Measurements from ENCODE around the gene ENO4.

The ENO4 gene, protein sequence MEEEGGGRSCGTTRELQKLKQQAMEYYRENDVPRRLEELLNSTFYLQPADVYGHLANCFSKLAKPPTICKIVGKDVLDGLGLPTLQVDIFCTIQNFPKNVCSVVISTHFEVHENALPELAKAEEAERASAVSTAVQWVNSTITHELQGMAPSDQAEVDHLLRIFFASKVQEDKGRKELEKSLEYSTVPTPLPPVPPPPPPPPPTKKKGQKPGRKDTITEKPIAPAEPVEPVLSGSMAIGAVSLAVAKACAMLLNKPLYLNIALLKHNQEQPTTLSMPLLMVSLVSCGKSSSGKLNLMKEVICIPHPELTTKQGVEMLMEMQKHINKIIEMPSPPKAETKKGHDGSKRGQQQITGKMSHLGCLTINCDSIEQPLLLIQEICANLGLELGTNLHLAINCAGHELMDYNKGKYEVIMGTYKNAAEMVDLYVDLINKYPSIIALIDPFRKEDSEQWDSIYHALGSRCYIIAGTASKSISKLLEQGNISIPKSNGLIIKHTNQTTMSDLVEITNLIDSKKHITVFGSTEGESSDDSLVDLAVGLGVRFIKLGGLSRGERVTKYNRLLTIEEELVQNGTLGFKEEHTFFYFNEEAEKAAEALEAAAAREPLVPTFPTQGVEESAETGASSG

DNA sequence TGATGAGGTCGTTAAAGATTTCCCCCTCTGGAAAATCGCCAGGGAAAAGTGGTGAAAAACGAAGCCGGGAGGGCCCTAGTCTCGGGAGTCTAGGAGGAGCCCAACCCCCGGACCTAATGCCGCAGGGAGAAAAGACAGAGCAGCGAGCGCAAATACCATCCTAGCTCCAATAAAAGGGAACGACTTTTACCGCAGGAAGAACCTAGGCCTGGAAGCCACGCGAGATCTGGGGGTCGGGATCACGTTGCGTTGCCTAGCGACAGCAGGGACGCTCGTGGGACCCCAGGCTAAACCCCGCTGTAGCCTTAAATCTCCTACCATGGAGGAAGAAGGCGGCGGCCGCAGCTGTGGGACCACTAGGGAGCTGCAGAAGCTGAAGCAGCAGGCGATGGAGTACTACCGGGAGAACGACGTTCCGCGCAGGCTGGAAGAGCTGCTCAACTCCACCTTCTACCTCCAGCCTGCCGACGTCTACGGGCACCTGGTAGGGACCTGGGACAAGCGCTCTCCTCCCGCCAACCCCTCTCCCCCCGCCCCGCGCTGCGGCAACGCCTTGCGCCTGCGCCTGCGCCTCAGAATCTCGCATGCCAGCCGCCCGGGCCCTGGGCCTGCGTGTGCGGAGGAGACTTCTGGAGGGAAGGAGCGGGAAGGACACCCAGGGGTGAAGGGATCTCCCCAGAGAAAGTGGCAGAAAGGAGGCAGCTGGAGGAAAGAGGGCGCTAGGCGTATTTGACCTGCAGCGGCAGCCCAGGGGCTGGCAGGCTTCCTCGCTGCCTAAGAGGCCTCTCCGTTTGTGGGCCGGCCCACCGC lies at the start of gene ENO4:
Gene ENO4, plus strand, starts transcription at position 252 of the 810 bp plus-strand sequence. Its CDS starts 68 bp downstream, at position 320.
- peak; percentile 56 for DNase-seq

DNA sequence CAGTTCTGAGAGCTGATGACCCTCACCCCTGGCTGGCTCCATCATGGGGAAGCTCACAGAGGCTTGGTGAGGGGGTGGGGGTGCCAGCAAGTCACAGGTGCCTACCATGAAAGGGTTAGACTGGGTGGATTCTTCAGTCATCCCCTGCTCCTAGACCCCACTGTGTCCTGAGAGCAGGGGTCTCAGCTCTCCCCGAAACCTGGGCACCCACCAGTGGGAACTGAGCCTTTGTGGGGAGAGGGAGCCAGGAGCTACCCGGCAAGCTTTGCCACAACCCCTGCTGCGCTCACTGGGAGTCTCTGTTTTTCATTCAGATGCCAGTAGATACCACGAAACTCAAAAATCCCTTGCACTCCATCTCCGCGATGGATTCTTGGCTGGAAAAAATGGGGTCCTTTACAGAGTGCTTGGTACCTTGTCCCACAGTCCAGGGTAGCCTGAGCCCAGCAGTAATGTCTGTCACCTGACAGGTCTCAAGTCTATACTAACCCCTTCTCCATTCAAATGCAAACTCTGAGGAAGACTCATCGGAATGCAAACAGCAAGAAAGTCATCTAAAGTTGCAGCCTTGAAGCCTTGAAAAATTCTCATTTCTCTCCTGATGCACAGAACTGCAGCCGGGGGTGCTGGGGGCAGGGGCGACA lies 48.9 kb upstream of the ENO4 start:
- DNase-seq, result no peak

DNA sequence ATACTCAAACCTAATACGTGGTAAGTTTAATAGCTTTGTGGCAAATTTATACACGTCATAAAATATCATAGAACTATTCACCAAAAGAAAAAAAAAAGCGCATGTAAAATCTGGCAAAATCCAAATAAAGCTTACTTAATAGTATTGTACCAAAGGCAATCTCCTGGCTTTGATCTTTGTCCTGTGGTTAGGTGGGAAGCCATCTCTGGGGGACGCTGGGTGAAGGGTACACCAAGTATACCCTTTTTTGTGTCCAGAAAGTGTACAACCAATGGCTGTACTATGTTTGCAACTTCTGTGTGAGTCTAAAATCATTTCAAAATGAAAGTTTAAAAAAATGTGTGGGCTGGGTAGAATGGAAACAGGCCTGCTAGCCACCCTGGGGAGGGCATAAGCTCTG lies 47.6 kb upstream of the ENO4 start:
- no peak for DNase-seq

DNA sequence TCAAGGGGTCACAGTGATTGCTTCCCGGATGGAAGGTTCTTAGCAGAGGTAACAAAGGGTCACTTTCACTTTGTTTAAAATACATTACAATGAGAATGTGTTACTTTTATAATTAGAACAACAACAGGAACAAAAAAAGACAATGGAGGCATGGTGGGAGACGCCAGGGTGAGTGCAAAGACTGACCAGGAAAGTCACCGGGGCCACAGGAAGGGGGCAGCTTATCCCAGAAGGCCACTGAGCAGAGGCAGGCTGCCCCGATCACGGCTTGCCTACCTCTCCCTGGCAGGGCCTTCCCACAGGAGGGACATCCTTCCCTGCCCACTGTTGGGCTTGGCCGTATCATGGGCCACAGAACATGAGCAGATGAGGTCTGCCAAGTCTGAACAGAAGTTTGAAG lies 46.8 kb upstream of the ENO4 start:
- no peak for DNase-seq

DNA sequence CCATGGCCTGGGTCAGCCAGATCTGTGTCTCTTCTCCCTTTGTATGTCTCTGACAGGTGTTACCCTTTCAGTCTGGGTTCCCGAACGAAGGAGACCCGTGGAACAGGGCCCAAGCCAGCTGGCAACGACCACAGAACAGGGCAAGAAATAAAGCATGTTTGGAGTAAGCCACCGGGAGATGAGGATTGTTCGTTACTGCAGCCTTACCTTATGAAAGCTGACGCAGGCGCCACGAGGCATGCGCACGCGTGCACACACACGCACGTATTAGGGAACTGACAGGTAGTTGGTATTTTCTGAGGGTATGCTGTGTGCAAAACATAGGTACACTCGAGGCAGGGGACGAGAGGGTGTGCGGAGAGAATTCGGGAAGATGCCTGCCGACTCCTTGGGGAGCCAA lies 46.4 kb upstream of the ENO4 start:
- no peak for DNase-seq

DNA sequence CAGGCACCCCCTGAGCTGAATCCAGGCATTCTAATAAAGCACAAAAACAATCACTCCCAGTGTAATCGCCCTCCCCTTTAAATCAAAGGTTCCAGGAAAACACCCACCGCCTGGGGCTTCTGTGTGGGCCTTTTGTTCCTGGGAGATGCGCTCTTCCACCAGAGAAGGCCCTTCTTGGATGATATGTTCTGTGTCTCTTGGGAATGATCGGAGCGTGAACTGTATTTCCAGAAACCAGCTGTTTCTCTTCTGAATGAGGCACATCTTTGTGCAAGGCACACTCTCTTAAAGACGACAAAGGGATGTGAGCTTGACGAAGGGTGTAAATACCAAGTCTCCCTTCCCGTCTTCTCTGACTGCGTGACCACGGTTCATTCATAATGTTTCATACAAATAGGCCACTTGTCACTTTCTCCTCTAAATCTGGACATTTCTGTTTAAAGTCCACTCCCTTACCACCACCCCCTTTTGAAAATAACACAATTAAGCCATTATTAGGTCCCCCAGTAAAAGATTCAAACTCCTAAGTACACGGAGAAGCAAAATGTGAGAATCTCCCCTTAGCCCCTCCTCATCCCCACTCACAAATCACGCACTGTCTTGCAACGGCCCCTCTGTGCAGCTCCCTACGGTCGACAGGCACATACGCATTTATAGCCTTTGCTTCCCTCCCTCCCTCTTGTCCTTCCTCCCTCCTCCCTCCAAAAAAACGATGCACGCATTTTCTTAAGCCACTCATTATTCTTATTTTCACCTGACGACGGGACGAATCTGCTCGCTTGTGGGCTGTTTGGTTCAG lies 45.6 kb upstream of the ENO4 start:
- no peak for DNase-seq

DNA sequence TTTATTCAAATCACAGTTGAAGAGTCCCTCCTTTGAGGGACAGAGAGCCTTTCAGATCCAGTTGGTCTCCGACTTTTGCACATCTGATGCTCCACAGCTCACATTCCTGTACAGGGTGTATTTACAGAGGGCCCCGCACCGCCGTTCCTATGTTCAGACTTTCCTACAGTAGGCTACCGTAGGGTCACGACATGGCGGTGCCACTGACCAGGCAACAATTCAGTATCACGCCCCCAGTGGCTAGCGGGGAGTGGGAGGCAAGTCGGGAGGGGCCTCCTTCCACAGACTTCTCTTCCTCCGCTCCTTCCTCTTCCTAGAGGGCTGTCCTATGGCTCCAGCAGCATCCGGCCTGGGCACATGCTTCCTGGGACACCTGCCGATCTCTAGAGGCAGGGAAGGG lies 40.6 kb upstream of the ENO4 start:
- DNase-seq, result no peak

DNA sequence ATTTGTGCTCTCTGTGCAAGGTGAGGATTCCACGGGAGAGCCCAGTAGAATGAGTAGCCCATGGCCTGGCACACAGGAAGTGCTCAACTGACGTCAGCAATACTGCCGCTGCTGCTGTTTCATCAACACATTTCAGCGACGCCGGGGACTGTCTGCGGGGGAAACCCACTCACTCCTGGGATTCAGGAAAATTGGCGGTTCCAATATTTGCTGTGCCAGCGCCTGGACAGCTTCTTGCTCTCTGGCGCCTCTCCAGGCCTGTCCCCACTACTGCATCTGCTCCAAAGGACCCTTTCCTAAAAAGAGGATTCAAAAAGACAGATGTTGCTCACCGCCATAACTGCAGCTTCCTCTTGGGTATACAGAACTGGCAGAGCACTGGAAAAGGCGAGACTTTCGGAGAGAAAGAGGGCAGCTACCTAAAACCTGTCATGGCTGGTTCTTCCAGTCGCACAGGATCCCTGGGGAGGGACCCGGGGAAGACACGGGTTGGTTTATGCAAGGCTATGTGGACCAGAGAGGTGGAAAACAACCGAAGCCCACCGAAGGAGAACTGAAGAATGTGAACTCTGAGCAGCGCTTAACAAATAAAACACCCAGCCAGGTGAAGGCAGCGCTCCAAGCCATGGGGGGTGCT lies 39.7 kb upstream of the ENO4 start:
- DNase-seq, result peak; percentile 35

DNA sequence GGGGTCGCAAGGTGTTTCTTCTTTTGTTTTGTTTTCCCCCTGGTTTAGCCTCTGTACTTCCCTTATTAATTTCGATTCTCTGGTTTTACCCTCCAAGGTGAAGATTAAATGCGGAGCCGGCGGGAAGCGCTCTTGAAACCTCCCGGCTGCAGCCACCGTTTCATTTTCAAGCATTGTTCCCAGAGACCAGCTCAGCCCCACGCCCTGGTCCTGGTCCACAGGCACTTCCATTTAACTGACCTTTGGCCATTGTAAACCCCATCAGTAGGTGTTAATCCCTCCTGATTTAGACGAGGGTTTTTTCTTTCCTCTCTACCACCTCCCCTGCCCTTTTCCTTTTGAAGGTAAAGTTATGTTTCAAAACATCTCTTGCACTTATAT lies 39.2 kb upstream of the ENO4 start:
- no peak for DNase-seq

DNA sequence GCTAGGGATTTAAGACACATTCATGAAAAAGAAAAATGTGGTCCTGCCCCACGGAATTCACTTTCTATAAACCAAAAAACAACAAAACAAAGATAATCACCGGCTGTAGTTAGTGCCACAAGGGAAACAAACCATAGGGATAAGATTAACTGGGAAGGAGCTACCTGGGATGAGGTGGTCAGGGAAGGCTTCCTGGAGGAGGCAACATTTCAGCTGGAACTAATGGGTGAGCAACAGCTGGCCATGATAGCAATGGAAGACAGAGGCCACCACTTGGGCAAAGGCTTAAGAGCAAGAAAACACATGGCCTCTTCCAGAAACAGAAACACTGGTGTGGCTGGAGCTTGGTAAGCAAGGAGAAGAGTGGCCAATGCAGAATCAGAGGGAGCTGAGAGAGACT lies 38.4 kb upstream of the ENO4 start:
- DNase-seq, result no peak

DNA sequence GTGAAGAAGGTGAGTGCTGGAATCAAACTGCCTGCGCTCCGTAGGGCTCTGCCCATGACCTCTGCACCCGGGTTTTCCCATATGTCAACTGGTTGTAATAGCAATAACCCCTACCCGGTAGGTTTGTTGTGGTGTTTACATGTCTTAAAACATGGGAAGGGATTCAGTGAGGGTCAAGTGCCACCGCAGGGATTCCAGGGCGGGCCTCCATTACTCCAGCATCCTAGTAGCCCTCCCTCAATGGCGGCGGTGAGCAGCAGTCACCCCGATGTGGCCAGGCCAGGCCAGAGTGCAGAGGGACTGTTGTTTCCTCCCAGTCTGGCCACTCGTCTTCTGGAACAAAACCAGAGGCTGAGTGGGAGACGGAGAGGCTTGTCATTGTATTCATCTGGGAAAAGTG lies 37.6 kb upstream of the ENO4 start:
- DNase-seq, result no peak

DNA sequence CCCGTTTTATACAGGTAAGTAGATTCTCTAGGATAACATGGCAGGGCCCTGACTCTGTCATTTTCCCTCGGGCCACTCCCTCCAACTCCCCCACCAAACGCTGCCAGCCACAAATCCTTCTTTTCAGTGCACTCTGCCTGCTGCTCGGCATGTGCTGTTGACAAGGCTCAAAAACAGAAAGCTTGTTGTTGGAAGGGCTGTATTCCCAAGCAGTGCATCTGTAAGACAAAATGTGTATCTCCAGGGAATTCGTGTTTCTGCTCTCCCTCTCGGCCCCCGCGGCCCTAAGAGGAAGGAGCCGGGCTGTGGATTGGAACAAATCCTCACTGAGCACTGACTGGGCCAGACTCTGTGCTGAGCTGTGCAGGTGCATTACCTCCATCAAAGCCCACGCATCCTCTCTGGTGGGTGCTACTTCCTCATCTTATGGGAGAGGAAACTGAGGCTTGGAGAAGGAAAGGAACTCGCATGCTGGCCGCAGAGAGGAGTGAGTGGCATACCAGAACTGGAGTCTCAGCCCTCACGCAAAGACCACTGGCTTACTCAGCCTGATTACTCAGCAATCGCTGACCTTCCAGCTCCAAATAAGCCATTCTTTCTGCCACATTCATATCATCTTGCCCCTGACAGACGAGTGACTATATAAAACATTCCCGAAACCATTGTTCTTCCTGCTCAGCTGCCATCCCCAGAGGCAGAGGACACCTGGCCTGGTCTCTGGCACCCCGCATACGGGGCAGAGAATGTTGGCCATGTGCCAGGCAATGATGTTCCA lies 33.5 kb upstream of the ENO4 start:
- DNase-seq, result no peak

DNA sequence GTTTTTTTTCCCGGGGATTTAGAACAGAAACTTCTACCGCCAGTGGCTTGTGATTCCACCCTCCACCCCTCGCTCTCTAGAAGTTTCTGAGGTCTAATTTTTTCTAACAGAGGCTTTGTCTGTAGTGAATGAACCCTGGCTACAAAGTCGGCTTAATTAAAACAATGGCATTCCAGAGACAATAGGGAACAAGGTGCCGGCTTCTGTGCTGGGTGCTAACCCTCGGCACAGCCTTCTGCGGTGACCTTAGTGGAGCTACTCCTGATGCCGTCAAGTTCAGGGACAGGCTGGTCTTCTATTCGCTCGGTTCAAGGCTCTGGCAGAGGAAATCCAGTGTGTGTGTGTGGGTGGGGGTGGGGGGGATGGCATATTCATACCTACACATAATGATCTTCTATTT lies 32.1 kb upstream of the ENO4 start:
- DNase-seq, result no peak

DNA sequence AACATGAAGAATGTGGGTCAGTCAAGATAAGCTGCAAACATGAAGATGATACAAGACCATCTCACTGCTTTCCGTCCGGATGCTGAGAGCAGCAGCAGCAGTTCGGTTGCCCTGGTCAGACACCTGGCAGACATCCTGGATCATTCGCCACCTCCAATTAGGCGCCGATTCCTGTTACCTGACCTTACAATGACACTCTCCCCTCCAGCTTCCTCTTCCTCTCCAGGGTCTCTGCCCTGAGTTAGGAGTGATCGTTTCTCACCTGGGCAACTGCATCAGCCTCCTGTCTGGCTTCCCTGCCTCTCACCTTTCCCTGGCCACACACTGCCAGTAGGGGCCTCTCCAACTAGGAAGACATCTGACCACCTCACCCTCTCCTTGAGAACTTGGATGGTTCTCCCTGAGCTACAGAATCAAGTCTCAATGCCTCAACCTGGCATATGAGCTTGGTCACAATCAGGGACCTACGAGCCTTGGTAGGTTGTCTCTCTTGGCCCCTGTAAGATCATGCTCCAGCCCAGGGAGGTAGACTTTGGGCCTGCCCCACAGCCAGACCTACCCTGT lies 31.4 kb upstream of the ENO4 start:
- no peak for DNase-seq

DNA sequence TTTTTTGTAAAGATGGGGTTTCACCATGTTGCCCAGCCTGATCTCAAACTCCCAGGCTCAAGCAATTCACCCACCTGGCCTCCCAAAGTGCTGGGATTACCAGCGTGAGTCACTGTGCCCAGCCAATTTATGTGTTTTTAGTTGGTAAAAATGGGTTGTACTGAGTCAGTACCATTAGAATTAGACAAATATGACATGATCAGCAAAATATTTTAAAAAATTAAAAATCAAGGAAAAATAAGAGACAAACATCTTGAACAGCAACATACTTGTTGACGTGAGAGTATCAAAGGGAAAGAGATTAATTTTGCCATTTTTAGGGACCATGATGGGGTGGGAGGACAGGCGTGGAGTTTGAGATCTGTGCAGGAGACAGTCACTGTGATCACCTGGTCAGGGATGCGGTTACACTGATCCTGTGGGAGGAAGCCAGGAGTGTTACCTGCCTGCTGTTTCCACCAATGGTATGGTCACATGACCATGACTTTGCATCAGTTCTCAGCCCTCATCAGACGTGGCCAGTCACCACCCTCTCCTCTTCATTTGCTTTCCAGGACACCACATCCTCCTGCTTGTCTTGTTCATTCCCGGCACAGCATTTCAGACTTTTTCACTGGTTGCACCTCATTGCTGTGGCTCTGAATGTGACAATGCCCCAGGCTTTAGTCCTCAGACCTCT lies 29.2 kb upstream of the ENO4 start:
- DNase-seq, result no peak

DNA sequence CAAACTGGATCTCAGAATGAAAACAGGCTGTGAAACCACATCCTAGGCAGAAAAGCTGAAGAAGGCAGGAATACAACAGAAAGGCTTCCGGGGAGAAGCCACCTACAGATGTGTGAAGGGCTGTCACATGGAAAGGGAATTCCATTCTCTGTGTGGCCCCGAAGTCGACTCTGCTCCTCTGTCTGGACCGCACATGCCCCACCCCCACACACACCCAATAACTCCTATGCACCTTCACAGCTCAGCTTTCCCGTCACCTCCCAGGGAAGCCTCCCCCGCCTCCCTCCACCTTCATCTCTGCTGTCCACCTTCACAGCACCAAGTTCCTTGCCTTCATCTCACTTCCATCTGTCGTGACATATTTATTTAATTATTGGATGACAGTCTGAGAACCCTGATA lies 23.4 kb upstream of the ENO4 start:
- DNase-seq, result no peak

DNA sequence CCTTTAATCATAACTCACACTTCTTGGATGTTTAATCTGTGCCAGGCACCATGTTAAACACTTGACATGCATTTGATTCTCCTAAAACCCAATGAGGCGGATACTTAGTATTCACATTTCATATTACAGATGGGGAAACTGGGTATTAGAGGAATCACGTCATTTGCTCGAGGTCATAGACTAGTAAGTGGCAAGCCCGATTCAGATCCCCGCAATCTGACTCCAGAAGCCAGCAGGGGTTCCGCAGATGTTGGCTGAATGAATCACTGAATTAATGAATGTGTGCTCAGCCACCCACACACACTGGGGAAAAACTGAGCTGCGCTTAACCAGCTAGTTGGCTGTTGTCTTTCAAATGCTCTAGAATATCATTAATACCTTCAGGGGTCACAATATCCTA lies 22.5 kb upstream of the ENO4 start:
- DNase-seq, result no peak

DNA sequence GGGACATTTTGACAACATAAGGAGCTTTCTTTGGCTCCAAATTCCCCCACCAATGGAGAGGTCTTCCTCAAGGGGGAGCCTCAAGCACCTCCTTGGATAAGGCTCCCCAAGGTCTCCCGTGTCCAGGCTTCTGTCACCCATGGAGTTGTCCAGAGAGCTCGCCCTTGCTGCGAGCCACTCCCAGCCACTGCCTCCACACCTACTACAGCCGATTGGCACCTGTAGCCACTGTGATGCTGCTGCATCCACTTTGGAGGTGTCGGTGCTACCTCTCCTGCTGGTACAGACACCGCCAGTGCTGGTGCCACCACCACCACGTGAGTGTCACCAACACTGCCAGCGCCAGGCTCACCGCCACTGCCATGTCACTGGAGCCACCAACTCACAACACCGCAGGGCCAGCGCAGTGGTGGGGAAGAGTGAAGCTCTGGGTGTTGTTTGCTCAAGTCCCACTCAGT lies 22.1 kb upstream of the ENO4 start:
- no peak for DNase-seq

DNA sequence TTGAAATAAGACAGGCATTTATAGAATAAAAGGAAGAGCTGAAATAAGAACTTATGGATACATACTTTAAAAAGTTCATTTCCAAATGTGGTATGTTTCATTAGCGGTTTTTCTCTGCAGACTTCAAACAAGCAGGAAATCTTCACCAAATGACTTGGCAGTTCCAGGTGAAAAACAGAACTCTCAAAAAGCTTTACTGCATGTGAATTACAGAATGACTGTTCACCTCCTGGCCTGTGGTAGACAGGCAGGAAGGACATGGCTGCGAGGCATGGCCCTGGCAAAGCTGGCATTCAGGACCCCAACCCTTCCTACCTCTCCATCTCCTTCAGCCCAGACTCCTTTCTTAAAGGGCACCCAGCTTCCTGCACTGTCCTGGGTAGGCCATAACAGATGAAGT lies 21.2 kb upstream of the ENO4 start:
- DNase-seq, result no peak

DNA sequence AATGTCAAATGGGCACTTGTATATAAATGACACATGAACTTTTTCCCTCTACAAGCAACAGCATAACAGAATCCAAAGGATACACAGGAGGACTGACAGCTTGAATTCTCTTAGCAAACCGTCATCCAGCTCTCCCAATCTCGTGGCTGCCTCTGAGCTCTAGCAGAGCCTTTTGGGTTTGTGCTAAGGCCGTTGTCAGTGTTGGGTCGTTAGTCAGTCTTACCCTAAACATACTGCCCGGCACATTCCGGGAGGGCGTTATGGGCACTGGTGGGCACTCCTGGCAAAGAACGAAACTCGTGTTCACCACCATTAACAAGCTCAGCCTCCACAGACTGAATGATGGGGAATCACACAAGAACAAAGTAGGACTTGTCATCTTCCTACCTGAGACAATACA lies 19.6 kb upstream of the ENO4 start:
- no peak for DNase-seq

All from RPMI8226 (cell line).